Fibroblast of pulmonary artery (primary cell): Measurements from ENCODE around the gene UBAP1.

ENCODE experiments used
- DNase-seq: peaks from one replicate; pipeline ENCODE4 v3.0.0-alpha.2; 2010; ENCODE audit warnings: low read depth
- H3K4me3 ChIP-seq: replicated peaks from 2 replicates; pipeline ENCODE4 v1.5.1; 2011; ENCODE audit warnings: low read depth, mild to moderate bottlenecking, control low read depth, low read length, moderate library complexity
- CTCF ChIP-seq: IDR thresholded peaks from 2 replicates; pipeline ENCODE4 v1.5.1; 2011; ENCODE audit warnings: mild to moderate bottlenecking, control low read depth, low read length, inconsistent platforms; ENCODE audit errors: missing control alignments

The UBAP1 gene

DNA sequence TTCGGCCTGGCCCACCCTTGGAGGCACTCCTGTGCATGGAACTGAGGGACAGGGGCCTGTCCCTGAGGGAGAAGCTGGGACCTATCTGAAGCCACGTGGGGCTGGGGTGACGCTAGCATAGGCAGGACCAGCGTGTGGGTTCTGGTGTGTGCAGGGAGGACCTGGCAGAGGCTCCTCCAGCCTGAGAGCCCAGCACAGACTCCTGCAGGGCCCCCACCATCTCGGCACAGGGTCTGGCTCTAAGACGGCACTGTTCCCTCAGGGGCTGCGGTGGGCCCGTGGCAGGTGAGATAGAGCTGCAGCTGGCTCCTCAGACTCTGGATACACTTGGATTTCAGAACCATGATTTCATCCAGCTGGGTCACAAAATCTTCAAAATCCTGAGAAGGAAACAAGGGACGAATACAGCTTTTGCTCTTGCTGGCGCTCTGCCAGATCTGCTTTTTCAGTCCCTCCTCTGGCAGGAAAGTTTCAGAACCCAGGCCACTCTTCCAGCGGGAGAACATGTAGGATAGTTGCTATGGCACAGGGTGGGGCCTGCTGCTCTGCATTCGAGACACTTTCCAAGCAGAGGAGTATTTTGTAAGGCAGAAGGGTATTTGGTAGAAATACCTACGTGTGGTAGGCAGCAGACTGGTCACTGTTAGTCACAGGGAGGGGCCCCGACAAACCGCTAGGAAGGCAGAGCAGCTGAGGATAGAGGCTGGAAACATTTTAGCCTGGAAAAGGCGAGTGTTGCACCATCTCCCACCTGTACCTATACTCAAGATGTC, 75.5 kb downstream of the UBAP1 start:
- TF ChIP-seq CTCF = no peak
- peak; percentile 65 for DNase-seq
- no peak overlapping the region for H3K4me3 ChIP-seq

DNA sequence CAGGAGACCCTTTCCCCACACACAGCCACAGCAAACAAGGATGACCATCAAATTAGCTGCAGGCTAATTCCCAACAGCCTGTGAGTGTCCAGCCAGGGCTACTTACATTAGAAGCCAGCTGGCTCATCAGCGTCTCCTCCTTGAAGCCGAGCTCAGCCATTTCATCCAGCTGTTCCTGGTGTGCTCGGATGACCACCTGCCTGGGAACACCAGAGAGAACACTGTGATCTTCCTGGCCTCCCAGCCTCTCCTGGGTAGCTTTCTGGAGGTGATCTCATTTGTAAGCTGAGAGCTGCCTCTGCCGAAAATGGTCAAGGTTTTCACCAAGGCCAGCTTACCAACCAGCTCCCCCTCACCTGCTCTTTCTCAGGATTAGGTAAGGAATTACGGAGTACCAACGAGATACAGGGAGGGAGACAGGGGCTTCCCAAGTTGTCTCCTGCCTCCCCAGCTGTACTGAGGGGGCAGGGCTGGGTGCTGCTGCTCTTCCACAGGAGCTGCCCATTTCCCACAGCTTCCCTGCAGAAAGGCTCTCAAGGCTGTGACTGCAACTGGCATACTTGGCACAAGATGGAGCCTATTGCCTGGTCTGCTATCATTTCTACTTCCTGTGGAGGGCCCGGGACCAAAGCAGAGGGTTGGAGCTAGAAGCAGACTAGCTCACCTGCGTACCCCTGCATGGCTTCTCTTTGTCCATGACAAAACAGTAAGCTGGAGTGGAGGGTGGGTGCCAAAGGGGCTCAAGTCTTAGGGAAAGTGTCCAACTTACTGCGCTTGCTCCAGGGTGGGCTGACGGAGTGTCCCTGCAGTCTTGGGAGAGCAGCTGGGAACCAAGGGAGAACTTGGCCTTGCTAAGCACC, 76.4 kb downstream of the UBAP1 start:
- DNase-seq = peak; percentile 30
- no peak overlapping the region for H3K4me3 ChIP-seq
- TF ChIP-seq CTCF = peak; percentile 3

DNA sequence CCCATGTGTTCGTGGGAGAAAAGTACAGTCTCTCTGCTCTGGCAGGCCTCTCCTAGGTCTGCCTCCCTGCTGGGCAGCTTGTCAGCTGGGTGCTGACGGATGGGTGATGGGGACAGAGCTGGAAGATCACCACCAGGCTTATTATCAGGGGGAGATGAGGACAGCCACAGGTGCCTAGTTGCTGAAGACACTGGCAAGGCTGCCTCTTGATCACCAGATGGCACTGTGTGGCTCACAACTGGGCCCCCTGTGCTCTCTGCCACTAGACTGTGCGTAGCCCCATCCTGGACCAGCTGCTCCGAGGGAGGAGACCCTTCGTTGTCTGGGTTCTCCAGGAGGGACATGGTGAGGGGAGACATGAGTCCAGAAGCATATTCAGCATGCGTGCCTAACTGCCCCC, 77.3 kb downstream of the UBAP1 start:
- peak; percentile 28 for TF ChIP-seq CTCF
- no peak overlapping the region for H3K4me3 ChIP-seq
- DNase-seq = no peak

- no peak for TF ChIP-seq CTCF
- no peak for DNase-seq
- H3K4me3 ChIP-seq = no peak overlapping the region
These were observed 78.2 kb downstream of the UBAP1 start for GRCh38 chr9:34256987-34257585.

DNA sequence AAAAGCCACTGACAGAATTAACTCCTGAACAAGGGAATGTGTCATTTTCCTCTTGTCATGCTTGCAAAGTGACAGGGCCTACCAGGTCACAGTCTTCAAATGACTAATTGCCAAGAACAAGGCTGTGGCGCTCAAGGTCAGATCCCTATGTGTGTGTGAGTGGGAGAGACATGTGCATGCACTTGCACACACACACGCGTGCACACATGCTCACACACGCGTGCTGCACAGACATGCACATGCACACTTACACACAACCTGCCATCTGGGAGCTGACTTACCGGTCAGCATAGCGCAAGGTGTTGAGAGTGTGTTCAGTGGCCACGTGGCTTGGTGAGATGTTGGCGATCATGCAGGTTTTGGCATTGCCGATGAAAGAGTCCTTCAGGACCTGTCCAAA, 80.5 kb downstream of the UBAP1 start:
- TF ChIP-seq CTCF = no peak
- no peak overlapping the region for H3K4me3 ChIP-seq

DNA sequence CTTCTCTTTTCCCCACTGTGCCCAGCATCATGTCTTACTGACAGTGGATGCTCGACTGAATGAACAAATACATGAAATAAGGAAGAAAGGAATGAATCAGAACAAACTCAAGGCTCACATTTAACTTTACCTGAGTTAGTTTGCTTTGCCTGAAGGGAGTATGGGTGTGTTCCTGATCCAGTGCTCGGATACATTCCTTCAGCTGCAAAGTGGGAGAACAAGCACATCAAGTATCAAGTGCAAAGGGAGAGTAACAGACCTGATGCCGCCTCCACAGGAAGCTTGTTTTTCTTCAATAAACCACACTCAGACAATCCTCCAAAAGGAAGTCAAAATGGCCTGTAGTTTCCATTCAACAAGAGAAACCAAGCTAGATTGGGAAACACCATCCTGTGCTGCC, 84.1 kb downstream of the UBAP1 start:
- no peak overlapping the region for H3K4me3 ChIP-seq
- no peak for TF ChIP-seq CTCF
- no peak for DNase-seq

More for the DNA sequence above, 80.5 kb downstream of the UBAP1 start:
- DNase-seq = no peak
